Epithelial cell of esophagus (primary cell): ENCODE results near the gene HOXB5.

Experiments
- DNase-seq: peaks from one replicate; pipeline ENCODE4 v3.0.0; 2010; ENCODE audit warnings: low read depth
- H3K4me3 ChIP-seq: 2 replicates; pipeline ENCODE4 v1.5.1; 2011; ENCODE audit warnings: mild to moderate bottlenecking, low read length, control low read depth
- CTCF ChIP-seq: IDR thresholded peaks from 2 replicates; pipeline ENCODE4 v1.5.1; 2011; ENCODE audit warnings: low read depth, mild to moderate bottlenecking, low read length, control low read depth, inconsistent platforms; ENCODE audit not compliant: insufficient read depth; ENCODE audit errors: missing control alignments

The HOXB5 gene

GRCh38 chr17:48544349-48545021 lies 49.1 kb downstream of the HOXB5 start:
- no peak for DNase-seq
- TF ChIP-seq CTCF: no peak

GRCh38 chr17:48543854-48544348 lies 49.7 kb downstream of the HOXB5 start:
- peak overlapping the region; percentile 48 for H3K4me3 ChIP-seq
- no peak for TF ChIP-seq CTCF
- DNase-seq: no peak

More at GRCh38 chr17:48544349-48545021, 49.1 kb downstream of the HOXB5 start:
- H3K4me3 ChIP-seq: peak overlapping the region; percentile 48

GRCh38 chr17:48543107-48543853 lies 50.3 kb downstream of the HOXB5 start:
- no peak for TF ChIP-seq CTCF
- H3K4me3 ChIP-seq: peak overlapping the region; percentile 48
- DNase-seq: peak; percentile 55

- DNase-seq: no peak
- no peak for TF ChIP-seq CTCF
- peak overlapping the region; percentile 48 for H3K4me3 ChIP-seq
Measured at GRCh38 chr17:48542698-48543106, 50.9 kb downstream of the HOXB5 start.

- no peak for DNase-seq
- peak overlapping the region; percentile 48 for H3K4me3 ChIP-seq
- no peak for TF ChIP-seq CTCF
Measured at GRCh38 chr17:48542114-48542656, 51.4 kb downstream of the HOXB5 start.

GRCh38 chr17:48541577-48542113 lies 51.9 kb downstream of the HOXB5 start:
- no peak for TF ChIP-seq CTCF
- DNase-seq: peak; percentile 39
- peak overlapping the region; percentile 48 for H3K4me3 ChIP-seq
